OCI-LY1 (cell line): Measurements from ENCODE around the gene C16orf87.

Experiments
- H2AFZ ChIP-seq: fragments of 200-600 bp; sonication (generic), shearing (Covaris generic); 2 replicates; pipeline ENCODE4 v1.6.0; 2014; ENCODE audit warnings: antibody characterized with exemption, mild to moderate bottlenecking, low read length
- H3F3A ChIP-seq: fragments of 200-600 bp; sonication (generic), shearing (Covaris generic); 2 replicates; pipeline ENCODE4 v1.6.0; 2014; ENCODE audit warnings: mild to moderate bottlenecking, antibody characterized with exemption, low read length, moderate library complexity; ENCODE audit not compliant: insufficient read depth
- H3K27ac ChIP-seq: fragments of 200-600 bp; sonication (generic); 2 replicates; pipeline ENCODE4 v1.5.1; 2014; ENCODE audit warnings: low read length, mixed run types, mild to moderate bottlenecking, low read depth; ENCODE audit not compliant: poor library complexity, severe bottlenecking
- H3K27me3 ChIP-seq: fragments of 200-600 bp; sonication (generic); 2 replicates; pipeline ENCODE4 v1.6.0; 2014; ENCODE audit warnings: antibody characterized with exemption, mild to moderate bottlenecking, low read length, moderate library complexity; ENCODE audit not compliant: insufficient read depth
- H3K36me3 ChIP-seq: fragments of 200-600 bp; sonication (generic); 2 replicates; pipeline ENCODE4 v1.6.1; 2014; ENCODE audit warnings: mild to moderate bottlenecking, antibody characterized with exemption, low read length, moderate library complexity, mixed read lengths; ENCODE audit not compliant: insufficient read depth
- H3K4me1 ChIP-seq: fragments of 200-600 bp; sonication (generic); 2 replicates; pipeline ENCODE4 v1.5.1; 2014; ENCODE audit warnings: mild to moderate bottlenecking, low read length, moderate library complexity; ENCODE audit not compliant: insufficient read depth, severe bottlenecking
- H3K4me2 ChIP-seq: fragments of 200-600 bp; sonication (generic), shearing (Covaris generic); 2 replicates; pipeline ENCODE4 v1.6.1; 2014; ENCODE audit warnings: low read length
- H3K4me3 ChIP-seq: fragments of 200-600 bp; sonication (generic); 2 replicates; pipeline ENCODE4 v1.5.1; 2014; ENCODE audit warnings: low read length, low read depth, mild to moderate bottlenecking, mixed read lengths; ENCODE audit not compliant: poor library complexity, severe bottlenecking
- H3K79me2 ChIP-seq: fragments of 200-600 bp; shearing (Covaris generic); 2 replicates; pipeline ENCODE4 v1.6.1; 2016; ENCODE audit warnings: mixed run types, low read length, mixed read lengths; ENCODE audit not compliant: insufficient read depth
- H3K9ac ChIP-seq: fragments of 200-600 bp; sonication (generic), shearing (Covaris generic); 2 replicates; pipeline ENCODE4 v1.6.1; 2014; ENCODE audit warnings: mild to moderate bottlenecking, low read length, mixed read lengths
- H3K9me2 ChIP-seq: fragments of 200-600 bp; sonication (generic), shearing (Covaris generic); 2 replicates; pipeline ENCODE4 v1.6.1; 2014; ENCODE audit warnings: low read depth, mild to moderate bottlenecking, low read length, mixed read lengths
- H3K9me3 ChIP-seq: fragments of 200-600 bp; shearing (Covaris generic); 2 replicates; pipeline ENCODE4 v1.6.1; 2014; ENCODE audit warnings: low read length, mixed read lengths
- H4K20me1 ChIP-seq: fragments of 200-600 bp; sonication (generic), shearing (Covaris generic); 2 replicates; pipeline ENCODE4 v1.6.0; 2016; ENCODE audit warnings: mild to moderate bottlenecking, low read length; ENCODE audit not compliant: insufficient read depth
- EZH2 ChIP-seq: fragments of 200-600 bp; sonication (generic), shearing (Covaris generic); IDR thresholded peaks from 2 replicates; pipeline ENCODE4 v1.8.0; 2017; ENCODE audit warnings: borderline replicate concordance, mixed run types, mild to moderate bottlenecking, antibody characterized with exemption, low read length, moderate library complexity, mixed read lengths
- TF ChIP-seq, protein P1 (sequence below): fragments of 200-600 bp; sonication (generic), shearing (Covaris generic); IDR thresholded peaks from 2 replicates; pipeline ENCODE4 v1.5.1; 2017; ENCODE audit warnings: mild to moderate bottlenecking, antibody characterized with exemption, low read length, moderate library complexity, mixed read lengths

Gene C16orf87

DNA sequence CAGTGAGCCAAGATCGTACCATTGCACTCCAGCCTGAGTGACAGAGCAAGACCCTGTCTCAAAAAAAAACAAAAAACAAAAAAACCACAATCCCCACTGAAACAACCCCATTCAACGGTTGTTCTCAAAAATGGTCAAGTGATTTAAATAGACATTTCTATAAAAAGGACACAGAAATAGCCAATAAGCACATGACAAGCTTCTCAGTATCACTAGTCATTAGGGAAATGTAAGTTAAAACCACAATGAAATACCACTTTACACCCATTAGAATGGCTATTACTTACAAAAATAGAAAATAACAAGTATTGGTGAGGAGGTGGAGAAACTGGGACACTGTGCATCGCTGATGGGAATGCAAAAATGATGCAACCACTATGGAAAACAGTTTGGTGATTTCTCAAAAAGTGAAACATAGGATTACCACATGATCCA, 56.2 kb downstream of the C16orf87 start:
- Histone ChIP-seq H3K4me3 (no peak overlapping the region), H3F3A (no peaks in the 10 kb centered on the region), H3K27me3 (no peaks in the 10 kb centered on the region), H3K9me3 (peaks cover 13% of the 10 kb centered on the region), H3K9ac (no peak overlapping the region), H4K20me1 (no peaks in the 10 kb centered on the region), H3K4me1 (peaks cover 57% of the 10 kb centered on the region), H3K27ac (peak overlapping the region; percentile 88), H3K36me3 (no peaks in the 10 kb centered on the region), H3K79me2 (no peaks in the 10 kb centered on the region), H2AFZ (no peak overlapping the region), H3K4me2 (no peak overlapping the region), H3K9me2 (no peaks in the 10 kb centered on the region)
- TF ChIP-seq, protein P1, sequence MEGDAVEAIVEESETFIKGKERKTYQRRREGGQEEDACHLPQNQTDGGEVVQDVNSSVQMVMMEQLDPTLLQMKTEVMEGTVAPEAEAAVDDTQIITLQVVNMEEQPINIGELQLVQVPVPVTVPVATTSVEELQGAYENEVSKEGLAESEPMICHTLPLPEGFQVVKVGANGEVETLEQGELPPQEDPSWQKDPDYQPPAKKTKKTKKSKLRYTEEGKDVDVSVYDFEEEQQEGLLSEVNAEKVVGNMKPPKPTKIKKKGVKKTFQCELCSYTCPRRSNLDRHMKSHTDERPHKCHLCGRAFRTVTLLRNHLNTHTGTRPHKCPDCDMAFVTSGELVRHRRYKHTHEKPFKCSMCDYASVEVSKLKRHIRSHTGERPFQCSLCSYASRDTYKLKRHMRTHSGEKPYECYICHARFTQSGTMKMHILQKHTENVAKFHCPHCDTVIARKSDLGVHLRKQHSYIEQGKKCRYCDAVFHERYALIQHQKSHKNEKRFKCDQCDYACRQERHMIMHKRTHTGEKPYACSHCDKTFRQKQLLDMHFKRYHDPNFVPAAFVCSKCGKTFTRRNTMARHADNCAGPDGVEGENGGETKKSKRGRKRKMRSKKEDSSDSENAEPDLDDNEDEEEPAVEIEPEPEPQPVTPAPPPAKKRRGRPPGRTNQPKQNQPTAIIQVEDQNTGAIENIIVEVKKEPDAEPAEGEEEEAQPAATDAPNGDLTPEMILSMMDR: no peak
- TF ChIP-seq EZH2: no peak

DNA sequence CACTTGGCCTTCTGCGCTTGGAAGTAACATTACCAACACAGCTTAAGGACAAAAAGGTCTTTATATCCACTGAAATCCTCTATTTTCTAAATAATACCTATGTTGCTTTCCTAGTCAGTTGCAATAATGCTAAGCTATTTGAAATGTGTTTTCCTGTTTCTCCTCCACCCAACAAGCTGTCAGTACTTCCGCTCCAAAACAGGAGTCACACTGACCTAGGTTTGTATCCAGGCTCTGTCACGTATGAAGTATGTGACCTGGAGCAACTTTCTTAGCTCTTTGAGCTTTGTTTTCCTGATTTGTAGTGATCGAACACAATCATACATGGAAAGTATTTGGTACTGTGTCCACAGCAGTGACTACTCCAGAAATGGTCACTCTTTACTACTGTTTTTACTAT, 58.5 kb downstream of the C16orf87 start:
- no peaks in the 10 kb centered on the region for H4K20me1 ChIP-seq
- TF ChIP-seq, protein P1: no peak
- TF ChIP-seq EZH2: no peak
- H3K27me3 ChIP-seq: no peaks in the 10 kb centered on the region
- peaks cover 63% of the 10 kb centered on the region for H3K4me1 ChIP-seq
- peak overlapping the region; percentile 26; the same call in 1 of the 2 replicates for H3K9ac ChIP-seq
- H3F3A ChIP-seq: no peaks in the 10 kb centered on the region
- H3K36me3 ChIP-seq: no peaks in the 10 kb centered on the region
- H3K4me3 ChIP-seq: no peak overlapping the region
- 0 out of 2 replicates have a peak overlapping the region, but pooled peaks have one; percentile 51 for H2AFZ ChIP-seq
- H3K9me2 ChIP-seq: no peaks in the 10 kb centered on the region
- 0 out of 2 replicates have a peak, but pooled peaks cover 2% of the 10 kb centered on the region for H3K9me3 ChIP-seq
- H3K27ac ChIP-seq: peak overlapping the region; percentile 88
- H3K79me2 ChIP-seq: no peaks in the 10 kb centered on the region
- H3K4me2 ChIP-seq: peak overlapping the region; percentile 23

GRCh38 chr16:46768809-46769208, 62.2 kb downstream of the C16orf87 start:
- TF ChIP-seq, protein P1: no peak
- TF ChIP-seq EZH2: no peak
- H4K20me1 ChIP-seq: no peaks in the 10 kb centered on the region
- no peaks in the 10 kb centered on the region for H3K79me2 ChIP-seq
- H3K4me2 ChIP-seq: no peak overlapping the region
- H2AFZ ChIP-seq: no peak overlapping the region
- no peaks in the 10 kb centered on the region for H3K36me3 ChIP-seq
- no peak overlapping the region for H3K9ac ChIP-seq
- H3K9me3 ChIP-seq: no peaks in the 10 kb centered on the region
- H3K9me2 ChIP-seq: no peaks in the 10 kb centered on the region
- peak overlapping the region; percentile 28 for H3K27ac ChIP-seq
- no peak overlapping the region for H3K4me3 ChIP-seq
- H3K27me3 ChIP-seq: no peaks in the 10 kb centered on the region
- H3F3A ChIP-seq: no peaks in the 10 kb centered on the region
- peaks cover 59% of the 10 kb centered on the region for H3K4me1 ChIP-seq
